HG03432 (cell line): ENCODE measurements around the gene SLCO4A1.
A peak's percentile ranks its signal among the peaks of the same experiment; 100 is the strongest.

Source experiments
- ATAC-seq: cut with Tn5 transposase; IDR thresholded peaks from one replicate; pipeline ENCODE4 v1.9.1; 2021; ENCODE audit warnings: mild to moderate bottlenecking, moderate library complexity; ENCODE audit not compliant: unreplicated experiment

The SLCO4A1 gene

DNA sequence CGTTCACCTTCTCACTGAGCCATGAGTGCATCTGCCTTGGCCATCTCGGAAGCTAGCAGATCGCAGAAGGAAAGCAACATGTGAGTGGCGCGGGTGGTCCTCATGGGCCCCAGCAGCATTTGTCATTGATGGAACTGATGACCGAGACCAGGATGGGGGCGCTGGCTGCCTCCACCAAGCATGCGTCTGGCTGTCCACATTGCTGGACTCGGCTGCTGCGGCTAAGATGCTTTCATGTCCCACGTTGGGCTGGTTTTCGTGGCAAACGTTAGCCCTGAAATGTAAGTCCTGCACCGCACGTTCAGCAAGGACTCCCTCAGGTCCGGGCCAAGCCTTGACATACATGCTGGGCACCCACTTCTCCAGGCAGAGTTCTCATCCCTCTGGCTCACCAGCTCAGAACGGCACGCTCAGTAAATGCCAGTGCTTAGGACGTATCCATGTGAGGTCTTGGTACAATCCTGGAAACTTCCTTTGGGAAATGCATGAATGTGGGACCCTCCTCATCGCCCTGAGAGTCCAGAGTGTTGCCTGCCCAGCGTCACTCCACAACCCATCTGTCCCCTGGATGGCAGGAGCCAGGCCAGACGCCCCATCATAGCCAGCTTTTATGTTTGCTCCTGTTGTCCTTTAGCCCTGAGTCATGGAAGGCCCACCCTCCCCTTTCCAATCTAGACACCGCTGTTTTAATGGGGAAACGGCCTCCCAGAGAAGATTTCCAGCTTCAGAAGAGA is 8.4 kb downstream of the SLCO4A1 start:
- ATAC-seq: no peak

DNA sequence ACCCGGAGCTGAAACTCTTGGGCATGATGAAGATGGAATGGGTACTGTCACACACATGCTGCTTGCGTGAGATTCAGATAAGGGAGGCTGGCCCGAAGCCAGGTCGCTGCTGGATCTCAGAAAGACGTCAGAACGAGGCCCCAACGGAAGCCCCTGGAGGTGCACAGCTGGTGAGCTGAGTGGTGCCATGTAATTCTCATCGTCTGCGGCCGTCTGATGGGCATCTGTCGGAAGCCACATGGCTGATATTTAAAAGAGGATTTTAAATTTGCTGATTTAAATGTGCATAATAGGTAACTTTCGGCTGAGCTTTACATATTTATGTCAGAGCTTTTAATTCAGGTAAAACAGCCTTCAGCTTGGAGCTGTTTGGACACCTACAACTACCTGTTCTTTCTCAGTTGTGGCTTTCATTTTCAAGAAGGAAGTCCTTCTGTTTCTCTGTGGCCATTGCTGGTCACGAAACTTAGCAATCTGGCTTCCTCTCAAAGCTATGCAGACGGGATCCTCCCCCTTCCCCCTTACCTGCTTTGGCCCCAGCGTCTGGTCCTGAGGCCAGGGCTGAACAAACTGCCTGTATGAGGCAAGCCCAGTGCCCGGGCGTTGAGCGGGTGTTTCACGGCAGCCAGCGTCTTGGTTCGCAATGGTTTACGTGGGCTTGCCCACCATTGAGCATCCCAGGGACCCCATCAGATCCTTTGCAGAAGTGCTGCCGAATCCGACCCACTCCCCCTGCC is 9.2 kb downstream of the SLCO4A1 start:
- ATAC-seq: peak; percentile 63

DNA sequence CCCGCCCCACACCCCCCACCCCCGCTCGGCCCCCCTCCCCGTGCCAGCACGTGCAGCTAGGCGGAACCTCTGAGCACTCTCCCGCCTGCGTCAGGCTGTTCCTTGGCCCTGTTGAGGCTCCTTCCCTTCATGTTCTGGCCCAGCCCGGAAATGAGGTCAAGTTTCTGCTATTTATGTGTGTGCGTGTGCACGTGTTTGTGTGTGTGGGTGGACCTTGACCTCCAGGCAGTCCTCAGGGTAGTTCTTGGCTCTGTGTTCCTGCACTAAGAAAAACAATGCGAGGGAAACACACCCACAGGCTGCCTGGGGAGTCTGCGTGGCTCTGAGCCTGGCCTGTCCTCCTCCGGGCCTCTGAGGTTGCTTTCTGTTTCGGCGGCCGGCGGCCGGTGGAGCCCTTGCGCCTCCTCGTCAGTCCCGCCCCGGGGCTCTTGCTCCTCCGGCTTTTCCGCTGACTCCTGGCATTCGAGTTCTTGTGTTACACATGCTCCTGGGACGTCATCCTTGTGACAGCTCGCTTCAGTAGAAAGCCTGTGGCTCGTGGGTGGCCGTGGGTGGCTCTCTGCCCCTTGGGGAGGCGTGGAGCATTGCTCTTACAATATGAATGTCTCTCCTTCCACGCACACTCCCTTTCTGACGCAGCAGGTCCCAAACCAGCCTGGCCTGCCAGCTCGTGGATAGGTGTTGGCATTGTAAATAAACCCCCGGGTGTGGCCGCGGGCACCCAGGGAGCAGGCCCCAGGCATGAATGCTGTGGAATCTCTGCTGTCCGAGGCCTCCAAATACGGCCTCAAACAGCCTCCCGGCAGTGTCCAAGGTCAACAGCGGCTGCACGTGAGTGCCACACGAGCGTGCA is 10.0 kb downstream of the SLCO4A1 start:
- ATAC-seq: peak; percentile 51

DNA sequence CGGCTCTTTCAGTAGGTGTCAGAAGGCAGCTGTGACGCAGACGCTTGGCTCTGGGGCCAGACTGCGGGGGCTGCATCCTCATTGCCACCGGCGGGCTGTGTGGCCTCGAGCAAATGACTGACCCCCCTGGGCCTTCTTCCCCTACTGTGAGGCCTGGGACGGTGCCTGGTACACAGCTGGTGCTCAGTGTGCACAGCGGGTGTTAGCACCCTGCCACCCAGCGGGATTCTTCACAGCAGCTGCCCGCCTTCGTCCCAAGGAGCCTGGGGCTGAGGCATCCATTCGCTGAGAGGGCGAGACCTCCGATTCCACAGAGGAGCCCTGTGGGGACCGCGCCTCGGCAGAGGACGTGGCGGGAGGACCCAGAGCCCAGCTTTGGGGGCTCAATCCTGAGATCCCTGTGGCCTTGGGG is 10.6 kb downstream of the SLCO4A1 start:
- no peak for ATAC-seq

DNA sequence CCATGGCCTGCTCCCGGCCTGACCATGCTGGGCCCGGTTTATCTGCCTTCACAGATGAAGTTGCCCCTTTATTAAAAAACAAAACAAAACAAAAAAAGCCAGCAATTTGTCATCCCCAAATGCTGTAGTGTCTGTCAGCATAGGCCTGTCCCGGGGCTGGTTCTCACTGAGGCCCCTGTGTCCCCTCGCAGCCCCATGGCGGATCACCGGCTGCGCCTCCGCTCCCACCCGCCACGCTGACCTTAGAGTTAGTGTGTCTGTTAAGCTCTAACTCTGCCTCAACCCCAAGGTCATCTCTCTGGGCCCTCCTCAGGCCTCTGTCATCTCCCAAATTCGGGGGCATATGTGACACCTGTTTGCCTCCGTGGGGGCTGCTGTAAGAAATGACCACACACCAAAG is 11.1 kb downstream of the SLCO4A1 start:
- ATAC-seq: no peak

DNA sequence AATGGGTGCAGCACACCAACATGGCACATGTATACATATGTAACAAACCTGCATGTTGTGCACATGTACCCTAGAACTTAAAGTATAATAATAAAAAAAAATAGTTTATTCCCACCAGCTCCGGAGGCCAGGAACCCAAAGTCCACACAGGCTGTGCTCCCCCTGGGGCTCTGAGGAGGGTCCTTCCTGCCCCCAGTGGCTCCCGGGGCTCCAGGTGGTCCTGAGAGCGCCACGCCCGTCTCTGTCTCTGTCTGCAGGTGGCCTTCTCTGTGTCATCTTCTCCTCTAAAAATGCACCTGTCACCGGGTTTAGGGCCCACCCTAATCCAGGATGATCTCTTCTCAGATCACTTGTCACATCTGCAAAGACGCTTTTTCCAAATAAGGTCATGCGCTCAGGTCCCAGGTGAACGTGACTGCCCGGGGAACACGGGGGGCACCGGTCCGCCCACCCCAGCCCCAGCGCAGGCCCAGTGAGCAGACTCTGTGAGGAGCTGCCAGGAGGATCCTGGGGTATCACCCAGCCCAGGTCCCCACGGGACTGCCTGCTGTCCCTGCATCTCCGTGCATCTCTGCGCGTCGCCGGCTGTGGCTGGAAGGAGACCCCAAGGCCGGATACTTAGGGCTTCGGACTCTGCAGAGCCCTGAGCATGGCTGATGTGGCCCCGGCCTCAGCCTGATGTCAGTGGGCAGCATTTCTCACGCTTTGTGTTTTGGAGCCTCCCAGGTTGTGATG is 11.8 kb downstream of the SLCO4A1 start:
- no peak for ATAC-seq

DNA sequence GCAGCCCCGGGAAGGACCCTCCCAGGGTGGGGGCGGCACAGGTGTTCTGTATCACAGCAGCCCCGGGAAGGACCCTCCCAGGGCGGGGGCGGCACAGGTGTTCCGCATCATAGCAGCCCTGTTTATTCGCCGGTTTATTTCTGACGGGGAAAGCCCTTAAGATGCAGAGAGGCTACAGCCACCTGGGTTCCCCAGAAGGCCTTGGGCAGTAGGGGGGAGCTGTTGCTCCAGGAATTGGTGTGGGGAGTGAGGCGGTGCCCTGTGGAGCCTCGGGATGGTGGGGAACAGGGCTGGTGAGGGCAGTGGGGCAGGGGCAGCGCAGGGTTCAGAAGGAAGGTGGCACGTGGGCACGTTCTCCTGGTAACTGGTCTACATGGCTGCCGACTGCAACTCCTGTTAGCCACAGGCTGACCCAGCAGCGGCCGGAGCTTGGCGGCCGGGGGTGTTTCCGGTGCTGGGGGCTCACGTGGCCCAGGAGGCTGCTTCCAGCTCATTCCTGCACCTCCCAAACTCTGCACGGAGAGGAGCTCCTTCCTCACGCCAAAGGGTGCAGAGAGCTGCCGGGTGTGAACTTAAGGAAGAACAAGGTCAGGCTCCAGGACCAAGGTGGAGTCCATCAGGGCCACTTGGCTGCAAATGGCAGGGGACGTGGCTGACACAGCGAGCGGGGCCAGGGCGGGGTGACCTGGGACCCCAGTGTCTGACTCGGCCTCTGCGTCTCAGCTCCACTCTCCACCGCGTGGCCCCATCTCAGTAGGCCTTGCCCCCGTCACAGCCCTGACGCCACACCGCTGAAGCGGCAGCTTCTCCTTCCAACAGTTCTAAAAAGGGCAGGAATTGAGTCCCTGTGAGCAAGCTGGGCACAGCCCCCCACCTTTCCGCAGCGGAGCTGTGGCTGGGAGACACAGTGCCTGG is 13.2 kb downstream of the SLCO4A1 start:
- no peak for ATAC-seq

DNA sequence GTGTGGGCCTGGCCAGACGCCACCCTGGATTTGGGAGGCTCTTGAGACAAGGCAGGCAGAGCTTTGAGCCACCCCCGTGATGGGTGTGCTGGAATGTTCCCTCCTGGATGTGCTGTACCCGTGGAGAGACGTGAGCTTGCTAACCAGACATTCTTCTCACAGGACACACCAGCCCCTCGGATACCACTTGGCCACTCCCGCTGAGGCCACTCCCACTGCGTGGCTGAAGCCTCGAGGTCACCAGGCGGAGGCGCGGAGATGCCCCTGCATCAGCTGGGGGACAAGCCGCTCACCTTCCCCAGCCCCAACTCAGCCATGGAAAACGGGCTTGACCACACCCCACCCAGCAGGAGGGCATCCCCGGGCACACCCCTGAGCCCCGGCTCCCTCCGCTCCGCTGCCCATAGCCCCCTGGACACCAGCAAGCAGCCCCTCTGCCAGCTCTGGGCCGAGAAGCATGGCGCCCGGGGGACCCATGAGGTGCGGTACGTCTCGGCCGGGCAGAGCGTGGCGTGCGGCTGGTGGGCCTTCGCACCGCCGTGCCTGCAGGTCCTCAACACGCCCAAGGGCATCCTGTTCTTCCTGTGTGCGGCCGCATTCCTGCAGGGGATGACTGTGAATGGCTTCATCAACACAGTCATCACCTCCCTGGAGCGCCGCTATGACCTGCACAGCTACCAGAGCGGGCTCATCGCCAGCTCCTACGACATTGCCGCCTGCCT is 14.1 kb downstream of the SLCO4A1 start:
- no peak for ATAC-seq

DNA sequence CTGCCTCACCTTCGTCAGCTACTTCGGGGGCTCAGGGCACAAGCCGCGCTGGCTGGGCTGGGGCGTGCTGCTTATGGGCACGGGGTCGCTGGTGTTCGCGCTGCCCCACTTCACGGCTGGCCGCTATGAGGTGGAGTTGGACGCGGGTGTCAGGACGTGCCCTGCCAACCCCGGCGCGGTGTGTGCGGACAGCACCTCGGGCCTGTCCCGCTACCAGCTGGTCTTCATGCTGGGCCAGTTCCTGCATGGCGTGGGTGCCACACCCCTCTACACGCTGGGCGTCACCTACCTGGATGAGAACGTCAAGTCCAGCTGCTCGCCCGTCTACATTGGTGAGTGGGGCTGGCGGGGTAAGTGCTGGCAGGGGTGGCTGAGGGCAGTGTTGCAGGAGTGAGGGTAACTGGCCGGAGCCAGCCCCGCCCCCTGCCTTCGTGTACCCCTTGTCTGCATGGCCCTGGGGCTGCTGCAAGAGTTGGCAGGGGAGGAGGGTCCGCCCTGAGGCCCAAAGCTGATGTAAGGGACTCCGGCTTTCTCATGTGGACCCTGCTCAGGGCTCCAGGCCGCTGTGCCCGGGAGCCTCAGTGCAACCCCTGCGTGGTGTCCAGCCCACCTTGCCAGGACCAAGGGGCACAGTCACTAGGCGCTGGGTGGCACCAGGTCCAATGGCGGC is 14.8 kb downstream of the SLCO4A1 start:
- ATAC-seq: no peak

DNA sequence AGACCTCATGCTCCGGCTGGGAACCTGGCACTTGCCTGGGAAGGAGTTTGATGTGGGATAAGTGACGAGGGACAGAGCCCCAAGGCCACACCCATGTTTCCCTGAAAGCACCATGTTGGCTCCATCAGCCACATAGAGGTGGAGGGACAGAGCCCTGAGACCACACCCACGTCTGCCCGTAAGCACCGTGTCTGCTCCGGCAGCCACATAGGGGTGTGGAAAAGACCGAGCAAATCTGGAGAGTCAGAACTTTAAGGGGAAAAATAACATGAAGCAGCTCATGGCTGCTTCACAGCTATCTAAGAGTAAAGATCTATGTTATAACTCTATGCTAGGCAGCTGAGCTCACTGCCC is 15.3 kb downstream of the SLCO4A1 start:
- no peak for ATAC-seq

DNA sequence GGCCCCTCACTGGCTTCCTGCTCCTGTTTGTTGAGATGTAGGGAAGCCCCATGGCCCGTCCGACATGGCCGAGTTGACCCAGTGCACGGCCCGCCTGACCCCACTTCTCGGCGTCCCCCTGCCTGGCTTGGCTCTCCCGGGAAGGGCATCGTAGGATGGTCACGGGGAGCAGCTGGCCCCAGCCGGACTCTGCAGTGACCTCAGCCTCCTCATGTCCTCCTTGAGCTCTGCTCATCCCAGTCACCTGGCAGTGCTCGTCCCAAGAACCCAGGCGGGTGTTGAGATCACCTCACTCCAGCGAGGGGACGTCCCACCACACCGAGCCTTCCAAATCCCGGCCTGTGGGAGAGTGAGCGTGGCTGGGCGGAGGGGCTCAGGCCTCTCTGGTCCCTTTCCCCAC is 15.7 kb downstream of the SLCO4A1 start:
- ATAC-seq: no peak

DNA sequence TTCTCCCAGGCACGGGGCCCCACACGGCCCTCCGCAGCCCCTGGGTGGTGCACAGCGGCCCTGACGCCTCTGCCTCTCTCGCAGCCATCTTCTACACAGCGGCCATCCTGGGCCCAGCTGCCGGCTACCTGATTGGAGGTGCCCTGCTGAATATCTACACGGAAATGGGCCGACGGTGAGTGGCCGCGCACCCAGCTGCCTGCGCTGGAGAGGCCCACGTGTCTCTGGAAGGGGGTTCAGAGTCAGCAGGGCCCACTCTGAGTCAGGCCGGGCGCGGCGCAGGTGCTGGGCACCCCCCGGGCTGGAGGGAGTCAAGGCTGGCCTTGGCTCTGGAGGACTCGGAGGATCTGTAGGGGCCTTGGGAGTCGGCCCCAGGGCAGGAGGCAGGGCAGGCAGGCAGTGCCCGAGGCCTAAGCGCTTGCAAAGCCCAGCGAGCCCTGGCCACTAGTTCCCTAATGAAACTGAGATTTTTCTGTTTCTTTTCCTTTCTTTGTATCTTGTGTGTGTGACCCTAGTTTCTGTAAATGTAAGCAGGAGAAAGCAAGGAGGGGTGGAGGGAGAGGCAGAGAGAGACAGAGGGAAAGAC is 16.4 kb downstream of the SLCO4A1 start:
- ATAC-seq: no peak

DNA sequence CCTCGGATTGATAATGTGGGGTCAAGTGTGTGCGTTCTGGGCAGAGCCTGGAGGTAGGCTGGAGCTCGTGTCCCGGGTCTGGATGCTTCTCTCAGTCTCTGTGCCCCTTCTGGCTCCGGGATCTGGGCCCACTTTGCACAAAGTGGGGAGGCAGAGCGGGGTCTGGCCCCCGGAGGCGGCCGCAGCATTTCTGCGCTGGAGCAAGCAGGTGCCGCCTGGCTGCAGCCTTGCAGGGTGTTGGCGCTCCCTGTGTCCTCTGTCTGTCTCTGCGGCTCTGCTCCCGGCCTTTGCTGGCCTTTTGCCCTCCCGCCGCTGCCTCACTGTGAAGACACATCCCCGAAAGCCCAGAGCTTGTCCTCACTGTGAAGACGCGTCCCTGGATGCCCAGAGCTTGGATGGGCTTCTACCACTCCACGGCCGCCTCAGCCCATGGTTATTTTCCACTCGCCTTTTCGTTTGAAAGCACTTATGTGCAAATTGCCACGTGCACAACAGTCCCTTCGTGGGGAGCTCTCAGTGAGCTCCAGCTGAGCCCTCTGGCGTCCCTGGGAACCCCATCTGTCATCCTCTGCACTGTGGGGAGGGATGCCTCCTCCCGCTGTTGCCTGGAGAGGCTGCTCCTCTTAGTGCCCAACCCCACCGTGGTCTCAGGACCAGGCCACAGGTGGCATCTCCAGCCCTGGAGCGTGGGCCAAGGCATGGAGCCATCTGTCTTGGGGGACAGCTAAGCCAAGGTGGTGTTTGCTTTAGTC is 17.4 kb downstream of the SLCO4A1 start:
- ATAC-seq: no peak

DNA sequence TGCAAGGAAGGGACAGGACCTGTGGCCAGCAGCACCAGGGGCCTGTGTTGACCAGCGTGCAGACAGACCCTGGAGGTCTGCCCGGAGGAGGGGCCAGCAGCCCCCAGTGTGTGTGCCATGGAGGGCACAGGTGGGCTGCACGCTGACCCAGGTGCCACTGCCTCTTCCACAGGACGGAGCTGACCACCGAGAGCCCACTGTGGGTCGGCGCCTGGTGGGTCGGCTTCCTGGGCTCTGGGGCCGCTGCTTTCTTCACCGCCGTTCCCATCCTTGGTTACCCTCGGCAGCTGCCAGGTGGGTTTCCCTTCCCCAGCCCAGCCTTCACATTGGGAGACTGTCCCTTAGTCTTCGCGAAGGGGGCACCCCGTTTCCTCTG is 17.9 kb downstream of the SLCO4A1 start:
- no peak for ATAC-seq

DNA sequence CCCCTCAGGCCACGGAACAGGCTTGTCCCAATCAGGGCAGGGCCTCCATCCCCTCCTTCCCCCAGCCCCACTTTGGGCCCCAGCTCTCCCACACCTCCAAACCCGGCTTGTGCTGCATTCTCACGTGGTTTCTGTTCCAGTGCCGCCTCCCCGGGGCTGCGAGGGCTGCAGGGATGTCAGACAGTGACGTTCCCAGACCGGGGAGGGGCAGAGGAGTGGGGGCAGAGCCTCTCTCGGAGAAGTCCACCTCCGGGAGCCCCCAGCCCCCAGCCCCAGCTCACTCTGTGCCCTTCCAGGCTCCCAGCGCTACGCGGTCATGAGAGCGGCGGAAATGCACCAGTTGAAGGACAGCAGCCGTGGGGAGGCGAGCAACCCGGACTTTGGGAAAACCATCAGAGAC is 18.5 kb downstream of the SLCO4A1 start:
- ATAC-seq: no peak

DNA sequence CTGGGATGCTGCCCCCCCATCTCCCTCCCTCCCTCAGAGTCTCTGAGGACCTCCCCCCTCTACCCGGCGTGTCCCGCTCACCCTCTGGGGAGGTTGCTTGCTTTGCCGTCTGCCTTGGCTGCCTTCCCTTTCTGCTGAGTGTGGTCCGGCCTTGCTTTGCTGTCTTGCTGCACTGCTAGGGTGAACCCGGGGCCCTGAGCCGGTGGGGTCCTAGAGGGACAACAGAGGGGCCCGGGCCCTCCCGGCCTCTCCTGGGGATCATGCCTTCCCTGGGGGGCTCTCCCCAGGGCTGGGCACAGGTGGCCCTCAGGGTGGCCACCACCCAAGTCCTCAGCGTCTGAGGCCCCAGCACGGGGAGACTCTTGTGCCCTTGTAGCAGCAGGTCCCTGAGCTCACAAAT is 19.3 kb downstream of the SLCO4A1 start:
- no peak for ATAC-seq

DNA sequence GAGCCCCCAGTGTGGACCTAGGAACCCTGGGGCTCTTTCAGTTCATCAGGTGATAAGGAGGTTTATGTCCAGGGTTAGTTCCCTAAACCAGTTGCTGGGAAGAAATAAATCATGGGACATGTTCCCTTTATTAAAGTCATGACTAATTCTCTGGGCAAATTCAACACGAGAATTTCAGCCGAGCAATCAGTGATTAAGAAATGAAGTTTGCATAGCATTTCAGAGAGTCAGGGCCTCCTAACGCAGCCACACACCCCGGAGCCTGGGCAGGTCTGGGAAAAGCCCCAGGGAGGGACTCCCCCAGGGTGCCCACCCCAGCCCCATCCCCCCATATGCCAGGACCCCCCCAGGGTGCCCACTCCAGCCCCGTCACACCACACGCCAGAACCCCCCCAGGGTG is 20.1 kb downstream of the SLCO4A1 start:
- ATAC-seq: no peak
